GM21723 (cell line): ENCODE results near the gene SMAD6.

Experiments
- ATAC-seq: cut with Tn5 transposase; IDR thresholded peaks from one replicate; pipeline ENCODE4 v1.9.1; 2021; ENCODE audit warnings: mild to moderate bottlenecking, moderate library complexity; ENCODE audit not compliant: unreplicated experiment

The SMAD6 gene

GRCh38 chr15:66702787-66703539, 927 bp downstream of the SMAD6 start:
- no peak for ATAC-seq

GRCh38 chr15:66703540-66703941, 1.5 kb downstream of the SMAD6 start:
- ATAC-seq = no peak

GRCh38 chr15:66704019-66704802, 2.2 kb downstream of the SMAD6 start:
- ATAC-seq = no peak

- ATAC-seq = no peak
These were observed 2.7 kb downstream of the SMAD6 start for GRCh38 chr15:66704803-66705153.

- ATAC-seq = no peak
These were observed 3.5 kb downstream of the SMAD6 start for GRCh38 chr15:66705277-66706146.

- no peak for ATAC-seq
These were observed 4.2 kb downstream of the SMAD6 start for GRCh38 chr15:66706225-66706732.

GRCh38 chr15:66706840-66707239, 4.8 kb downstream of the SMAD6 start:
- ATAC-seq = no peak

GRCh38 chr15:66707310-66708082, 5.5 kb downstream of the SMAD6 start:
- no peak for ATAC-seq

- no peak for ATAC-seq
These were observed 6.4 kb downstream of the SMAD6 start for GRCh38 chr15:66708389-66708788.

- no peak for ATAC-seq
These were observed 7.8 kb downstream of the SMAD6 start for GRCh38 chr15:66709884-66710283.

GRCh38 chr15:66711260-66711659, 9.2 kb downstream of the SMAD6 start:
- ATAC-seq = no peak

- no peak for ATAC-seq
These were observed 9.8 kb downstream of the SMAD6 start for GRCh38 chr15:66711862-66712261.

GRCh38 chr15:66713843-66714508, 11.9 kb downstream of the SMAD6 start:
- no peak for ATAC-seq

GRCh38 chr15:66714543-66714981, 12.5 kb downstream of the SMAD6 start:
- no peak for ATAC-seq

GRCh38 chr15:66715181-66715624, 13.2 kb downstream of the SMAD6 start:
- ATAC-seq = no peak

GRCh38 chr15:66715720-66716655, 14.0 kb downstream of the SMAD6 start:
- ATAC-seq = no peak

GRCh38 chr15:66716656-66717020, 14.6 kb downstream of the SMAD6 start:
- ATAC-seq = no peak

GRCh38 chr15:66718220-66718988, 16.4 kb downstream of the SMAD6 start:
- no peak for ATAC-seq
